Fibroblast of lung (primary cell): ENCODE data around the gene NKAIN4. TPM values are rescaled to one million over a fixed set of nuclear protein-coding genes. Genes with fewer than 3 reads are reported as not detected.

ENCODE experiments used
- DNase-seq, 2 donors: peaks; one replicate each; pipeline versions ENCODE4 v3.0.0 to v3.0.0-alpha.2; 2010; ENCODE audit warnings: low read depth in 2 of 2
- H2AFZ ChIP-seq: 2 replicates; pipeline ENCODE4 v1.5.1; 2012; ENCODE audit warnings: low read length, control low read depth, inconsistent platforms
- H3K27ac ChIP-seq: 2 replicates; pipeline ENCODE4 v1.5.1; 2011; ENCODE audit warnings: low read length, control low read depth; ENCODE audit not compliant: insufficient read depth
- H3K27me3 ChIP-seq: 2 replicates; pipeline ENCODE4 v1.5.1; 2011; ENCODE audit warnings: mild to moderate bottlenecking, low read length; ENCODE audit not compliant: control insufficient read depth, insufficient read depth
- H3K36me3 ChIP-seq: 2 replicates; pipeline ENCODE4 v1.5.1; 2011; ENCODE audit warnings: low read length; ENCODE audit not compliant: control insufficient read depth, insufficient read depth
- H3K4me1 ChIP-seq: 2 replicates; pipeline ENCODE4 v1.5.1; 2011; ENCODE audit warnings: low read length; ENCODE audit not compliant: control insufficient read depth, insufficient read depth; ENCODE audit errors: extremely low read depth
- H3K4me2 ChIP-seq: 2 replicates; pipeline ENCODE4 v1.5.1; 2011; ENCODE audit warnings: low read length, control low read depth; ENCODE audit not compliant: insufficient read depth; ENCODE audit errors: extremely low read depth
- H3K4me3 ChIP-seq, 4 experiments: fragments of 200-600 bp in 1 of 4; sonication (generic) in 1 of 4; replicated peaks in 1 of 4; 2 replicates each; pipeline ENCODE4 v1.5.1; 2011 to 2016; ENCODE audit warnings: low read length in 4 of 4, low read depth in 3 of 4, mild to moderate bottlenecking in 3 of 4, control low read depth in 2 of 4, inconsistent platforms in 1 of 4, mixed read lengths in 1 of 4; ENCODE audit not compliant: insufficient read depth in 1 of 4; ENCODE audit errors: control extremely low read depth in 1 of 4
- H3K79me2 ChIP-seq: 2 replicates; pipeline ENCODE4 v1.5.1; 2012; ENCODE audit warnings: mild to moderate bottlenecking, low read length, inconsistent platforms; ENCODE audit not compliant: control insufficient read depth, insufficient read depth
- H3K9ac ChIP-seq: 2 replicates; pipeline ENCODE4 v1.5.1; 2011; ENCODE audit warnings: mild to moderate bottlenecking, low read length, control low read depth; ENCODE audit not compliant: insufficient read depth
- H3K9me3 ChIP-seq: 2 replicates; pipeline ENCODE4 v1.5.1; 2012; ENCODE audit warnings: low read depth, low read length; ENCODE audit not compliant: control insufficient read depth, insufficient read depth
- H4K20me1 ChIP-seq: 2 replicates; pipeline ENCODE4 v1.5.1; 2011; ENCODE audit warnings: low read length; ENCODE audit not compliant: control insufficient read depth, insufficient read depth; ENCODE audit errors: extremely low read depth
- EZH2 ChIP-seq: IDR thresholded peaks from 2 replicates; pipeline ENCODE4 v1.5.1; 2012; ENCODE audit warnings: low read length, control low read depth, mild to moderate bottlenecking; ENCODE audit errors: missing control alignments
- polyA plus RNA-seq, 2 donors: library from polyadenylated mRNA; depleted of rRNA in 1 of 2; stranded (reverse) in 1 of 2; unstranded in 1 of 2; fragments of >200 nt; gene quantifications; 2 replicates each; pipeline ENCODE4 v1.2.1, GENCODE V29; 2011 to 2012; ENCODE audit warnings: missing spikeins in 1 of 2
- total RNA-seq: library from RNA; depleted of rRNA; stranded (reverse); fragments of >200 nt; gene quantifications from 2 replicates; pipeline ENCODE4 v1.2.1, GENCODE V29; 2014
- TF ChIP-seq, protein P1 (sequence below), 2 donors: IDR thresholded peaks in 1 of 2; conservative IDR thresholded peaks in 1 of 2; 1 replicate in 1 of 2; 2 replicates in 1 of 2; pipeline ENCODE4 v1.5.1; 2011 to 2012; ENCODE audit warnings: low read length in 2 of 2, control low read depth in 1 of 2, inconsistent platforms in 1 of 2, low read depth in 1 of 2, mild to moderate bottlenecking in 1 of 2

NKAIN4 gene
- total and polyA plus RNA-seq, 2 donors (not counting 1 experiment from before 2014, with no cell fraction given): not detected

DNA sequence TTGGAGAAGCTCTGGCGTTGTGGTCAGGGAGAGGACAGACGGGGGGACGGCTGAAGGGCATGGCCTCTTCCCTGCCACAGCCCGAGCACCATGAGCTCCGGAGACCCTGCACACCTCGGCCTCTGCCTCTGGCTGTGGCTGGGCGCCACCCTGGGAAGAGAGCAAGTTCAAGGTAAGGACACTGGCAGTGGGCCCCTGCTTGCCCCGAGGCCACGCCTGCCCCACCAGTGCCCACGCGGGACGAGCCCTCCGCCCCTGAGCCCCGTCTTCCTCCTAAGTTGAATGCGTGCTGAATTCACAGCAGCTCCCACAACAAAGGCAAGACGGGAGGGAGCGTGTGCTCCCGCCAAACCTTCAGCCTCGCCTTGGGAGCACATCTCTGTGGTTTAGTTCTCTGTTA, 40.8 kb upstream of the NKAIN4 start:
- TF ChIP-seq, protein P1, sequence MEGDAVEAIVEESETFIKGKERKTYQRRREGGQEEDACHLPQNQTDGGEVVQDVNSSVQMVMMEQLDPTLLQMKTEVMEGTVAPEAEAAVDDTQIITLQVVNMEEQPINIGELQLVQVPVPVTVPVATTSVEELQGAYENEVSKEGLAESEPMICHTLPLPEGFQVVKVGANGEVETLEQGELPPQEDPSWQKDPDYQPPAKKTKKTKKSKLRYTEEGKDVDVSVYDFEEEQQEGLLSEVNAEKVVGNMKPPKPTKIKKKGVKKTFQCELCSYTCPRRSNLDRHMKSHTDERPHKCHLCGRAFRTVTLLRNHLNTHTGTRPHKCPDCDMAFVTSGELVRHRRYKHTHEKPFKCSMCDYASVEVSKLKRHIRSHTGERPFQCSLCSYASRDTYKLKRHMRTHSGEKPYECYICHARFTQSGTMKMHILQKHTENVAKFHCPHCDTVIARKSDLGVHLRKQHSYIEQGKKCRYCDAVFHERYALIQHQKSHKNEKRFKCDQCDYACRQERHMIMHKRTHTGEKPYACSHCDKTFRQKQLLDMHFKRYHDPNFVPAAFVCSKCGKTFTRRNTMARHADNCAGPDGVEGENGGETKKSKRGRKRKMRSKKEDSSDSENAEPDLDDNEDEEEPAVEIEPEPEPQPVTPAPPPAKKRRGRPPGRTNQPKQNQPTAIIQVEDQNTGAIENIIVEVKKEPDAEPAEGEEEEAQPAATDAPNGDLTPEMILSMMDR (conservative IDR thresholded peaks at IDR 0.05 in 1 of 2, IDR thresholded peaks at IDR 0.05 in 1 of 2; ENCODE audit: low read depth in 1 of 2, low read length in 2 of 2): no peak
- peak; percentile 46 for TF ChIP-seq EZH2
- Histone ChIP-seq H3K9me3 (no peaks in the 10 kb centered on the region), H3K79me2 (no peaks in the 10 kb centered on the region), H2AFZ (no peak overlapping the region), H3K27ac (no peak overlapping the region), H3K4me1 (no peaks in the 10 kb centered on the region), H3K36me3 (no peaks in the 10 kb centered on the region), H4K20me1 (no peaks in the 10 kb centered on the region), H3K4me3 (no peak overlapping the region), H3K9ac (no peak overlapping the region), H3K4me2 (no peak overlapping the region), H3K27me3 (peaks cover 11% of the 10 kb centered on the region)
- DNase-seq: no peak

DNA sequence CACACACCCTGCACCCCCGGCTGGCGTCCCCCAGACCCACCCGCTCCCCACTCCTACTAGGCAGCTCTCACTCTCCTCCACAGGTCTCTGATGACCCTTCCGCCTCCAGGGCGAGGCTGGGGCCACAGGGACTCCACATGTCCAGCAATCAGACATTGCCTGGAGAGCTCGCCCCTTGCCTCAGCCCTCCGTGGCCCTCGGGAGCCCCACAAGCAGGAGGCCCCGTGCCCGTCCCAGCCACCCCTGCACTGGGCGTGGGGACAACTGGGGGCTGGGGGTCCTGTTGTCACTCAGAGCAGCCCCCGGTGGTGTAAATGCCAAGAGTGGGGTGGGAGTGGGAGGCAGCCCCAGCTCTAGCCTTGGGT, 40.3 kb upstream of the NKAIN4 start:
- no peak overlapping the region for H3K4me3 ChIP-seq
- no peaks in the 10 kb centered on the region for H3K4me1 ChIP-seq
- H3K27ac ChIP-seq: no peak overlapping the region
- no peak for DNase-seq
- H3K79me2 ChIP-seq: no peaks in the 10 kb centered on the region
- no peaks in the 10 kb centered on the region for H3K9me3 ChIP-seq
- no peak overlapping the region for H3K9ac ChIP-seq
- peaks cover 11% of the 10 kb centered on the region for H3K27me3 ChIP-seq
- no peak overlapping the region for H3K4me2 ChIP-seq
- H3K36me3 ChIP-seq: peaks cover 1% of the 10 kb centered on the region
- no peaks in the 10 kb centered on the region for H4K20me1 ChIP-seq
- no peak overlapping the region for H2AFZ ChIP-seq
- TF ChIP-seq, protein P1 (conservative IDR thresholded peaks at IDR 0.05 in 1 of 2, IDR thresholded peaks at IDR 0.05 in 1 of 2; ENCODE audit: low read depth in 1 of 2, low read length in 2 of 2): no peak
- no peak for TF ChIP-seq EZH2

DNA sequence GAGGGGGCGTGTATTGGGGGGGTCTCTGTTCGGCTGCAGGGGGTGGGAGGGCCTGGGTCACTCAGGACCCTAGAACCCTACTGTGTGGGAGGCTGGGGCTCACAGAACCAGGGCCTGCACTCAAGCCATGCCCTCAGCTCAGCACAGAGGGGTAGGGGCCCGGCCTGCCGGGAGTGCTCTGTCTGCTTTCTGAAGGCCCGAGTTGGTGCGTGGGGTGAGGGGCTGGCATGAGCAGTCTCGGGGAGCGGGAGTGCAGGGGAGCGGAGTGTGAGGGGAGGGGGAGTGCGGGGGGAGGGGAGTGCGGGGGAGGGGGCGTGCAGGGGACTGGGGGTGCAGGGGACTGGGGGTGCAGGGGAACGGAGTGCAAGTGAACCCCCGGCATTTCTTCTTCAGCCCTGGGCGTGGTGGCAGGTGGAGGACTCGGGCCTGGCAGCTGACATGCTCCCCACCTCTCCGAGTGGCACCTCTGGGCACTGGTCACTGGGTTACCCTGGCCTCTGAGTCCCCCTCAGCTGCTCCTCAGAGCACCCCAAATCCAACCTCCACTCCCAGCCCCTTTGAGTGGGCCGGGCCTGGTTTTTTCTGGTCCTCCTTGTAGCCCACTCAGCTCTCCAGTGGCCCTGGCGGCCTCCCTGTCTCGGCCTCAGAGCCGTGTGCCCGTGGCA, 39.7 kb upstream of the NKAIN4 start:
- no peak for DNase-seq
- H3K4me3 ChIP-seq: no peak overlapping the region
- H3K9me3 ChIP-seq: no peaks in the 10 kb centered on the region
- no peaks in the 10 kb centered on the region for H4K20me1 ChIP-seq
- H3K27me3 ChIP-seq: peaks cover 11% of the 10 kb centered on the region
- H3K36me3 ChIP-seq: peaks cover 5% of the 10 kb centered on the region
- no peak overlapping the region for H3K9ac ChIP-seq
- H3K27ac ChIP-seq: no peak overlapping the region
- TF ChIP-seq EZH2: no peak
- no peak overlapping the region for H2AFZ ChIP-seq
- no peak overlapping the region for H3K4me2 ChIP-seq
- no peaks in the 10 kb centered on the region for H3K79me2 ChIP-seq
- no peaks in the 10 kb centered on the region for H3K4me1 ChIP-seq
